Activated CD4-positive, CD25-positive, alpha-beta regulatory T cell treated with anti-CD3 and anti-CD28 coated beads, Interleukin-2, amount 50 U/mL, for 24 hours (primary cell): Measurements from ENCODE around the gene SELENON.

Experiments used
- ATAC-seq, 2 donors: fragments of 150-1000 bp; cut with Tn5 transposase; one replicate each; pipeline ENCODE4 v1.10.0; 2021; ENCODE audit warnings: mild to moderate bottlenecking in 1 of 2, moderate library complexity in 1 of 2

The SELENON gene

GRCh38 chr1:25864434-25864833 is 64.4 kb downstream of the SELENON start:
- no peak for ATAC-seq

DNA sequence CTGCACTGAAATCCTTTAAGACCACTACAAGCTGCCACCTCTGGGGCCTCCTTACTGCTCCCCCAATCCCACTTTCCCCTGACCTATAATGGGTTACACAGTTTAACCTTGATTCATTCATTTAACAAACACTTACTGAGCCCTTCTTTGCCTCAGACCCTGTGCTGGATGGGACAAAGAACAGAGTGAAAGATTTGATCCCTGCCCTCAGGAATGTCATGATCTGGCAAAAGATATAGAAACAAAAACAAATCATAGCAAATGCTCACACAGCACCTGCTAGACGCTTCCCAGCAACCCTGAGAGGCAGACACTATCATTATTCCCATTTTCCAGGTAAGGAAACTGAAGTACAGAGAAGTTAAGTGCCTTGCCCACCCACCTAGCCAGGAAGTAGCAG is 66.3 kb downstream of the SELENON start:
- ATAC-seq = no peak

DNA sequence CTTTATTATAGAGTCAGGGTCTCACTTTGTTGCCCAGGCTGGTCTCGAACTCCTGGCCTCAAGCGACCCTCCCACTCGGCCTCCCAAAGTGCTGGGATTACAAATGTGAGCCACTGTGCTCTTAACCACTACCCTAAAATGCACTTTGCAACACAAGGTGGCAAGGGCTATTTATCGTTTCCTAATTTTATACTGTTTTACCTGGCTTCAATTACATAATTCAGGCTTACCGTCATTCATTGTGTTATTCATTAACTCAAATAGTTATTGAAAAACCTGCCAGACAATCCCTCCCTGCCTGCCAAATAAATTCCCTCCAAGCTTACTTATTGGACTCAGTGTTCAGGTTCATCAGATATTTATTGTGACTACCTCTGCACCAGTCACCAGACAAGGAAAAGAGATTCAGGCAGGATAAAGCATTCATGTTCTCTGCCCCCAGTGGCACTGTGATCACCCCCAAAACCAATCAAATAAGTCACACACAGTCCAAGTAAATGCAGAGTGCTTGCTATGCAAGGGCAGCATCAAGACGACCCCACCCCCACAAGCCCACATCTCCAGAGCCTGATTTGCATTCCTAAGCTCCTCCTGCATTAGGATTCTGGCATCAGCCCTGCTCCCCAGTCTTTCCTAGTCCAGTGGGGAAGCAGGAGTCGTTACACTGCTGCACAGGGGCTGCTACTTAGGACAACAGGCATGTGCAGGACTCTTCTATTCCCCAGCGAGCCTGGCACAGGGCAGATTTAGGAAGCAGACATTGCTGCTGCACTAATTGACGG is 67.4 kb downstream of the SELENON start:
- ATAC-seq = no peak
